H9 (cell line): Measurements from ENCODE around the gene MYO10. TPM values are rescaled to one million over a fixed set of nuclear protein-coding genes. Genes with fewer than 3 reads are reported as not detected.
A peak's percentile ranks its signal among the peaks of the same experiment; 100 is the strongest.

Source experiments
- DNase-seq: peaks from one replicate; pipeline ENCODE4 v3.0.0-alpha.2; 2017
- H2AFZ ChIP-seq: one replicate; pipeline ENCODE4 v1.6.1; 2013; ENCODE audit warnings: mild to moderate bottlenecking, low read length, control low read depth, moderate library complexity
- H2AK5ac ChIP-seq: 2 replicates; pipeline ENCODE4 v1.6.1; 2013; ENCODE audit warnings: low read length, control low read depth, mixed read lengths; ENCODE audit not compliant: insufficient read length
- H2BK120ac ChIP-seq: one replicate; pipeline ENCODE4 v1.6.1; 2013; ENCODE audit warnings: low read depth, mild to moderate bottlenecking, low read length, control low read depth, inconsistent platforms; ENCODE audit not compliant: poor library complexity, severe bottlenecking
- H2BK12ac ChIP-seq: 2 replicates; pipeline ENCODE4 v1.6.1; 2013; ENCODE audit warnings: low read length, control low read depth, mixed read lengths, low read depth; ENCODE audit not compliant: insufficient read length
- H2BK15ac ChIP-seq: 2 replicates; pipeline ENCODE4 v1.6.1; 2013; ENCODE audit warnings: low read depth, low read length, control low read depth
- H2BK20ac ChIP-seq: one replicate; pipeline ENCODE4 v1.6.1; 2013; ENCODE audit warnings: low read depth, mild to moderate bottlenecking, low read length, control low read depth, inconsistent platforms; ENCODE audit not compliant: poor library complexity, severe bottlenecking
- H2BK5ac ChIP-seq: 2 replicates; pipeline ENCODE4 v1.6.1; 2013; ENCODE audit warnings: low read length, control low read depth, mixed read lengths; ENCODE audit not compliant: insufficient read length
- H3K14ac ChIP-seq: 2 replicates; pipeline ENCODE4 v1.6.1; 2013; ENCODE audit warnings: low read length, control low read depth; ENCODE audit not compliant: insufficient read depth
- H3K18ac ChIP-seq: 2 replicates; pipeline ENCODE4 v1.6.1; 2013; ENCODE audit warnings: low read depth, mild to moderate bottlenecking, mixed read lengths, low read length, control low read depth; ENCODE audit not compliant: insufficient read length
- H3K23ac ChIP-seq: 2 replicates; pipeline ENCODE4 v1.6.1; 2013; ENCODE audit warnings: low read length, control low read depth, mixed read lengths, low read depth; ENCODE audit not compliant: insufficient read length
- H3K23me2 ChIP-seq: 2 replicates; pipeline ENCODE4 v1.6.1; 2013; ENCODE audit warnings: low read depth, mild to moderate bottlenecking, mixed read lengths, low read length, control low read depth; ENCODE audit not compliant: insufficient read length, poor library complexity, severe bottlenecking
- H3K27ac ChIP-seq: 2 replicates; pipeline ENCODE4 v1.5.1; 2013; ENCODE audit warnings: low read length, control low read depth, mixed read lengths, low read depth; ENCODE audit not compliant: insufficient read length
- H3K27me3 ChIP-seq: 2 replicates; pipeline ENCODE4 v1.6.1; 2013; ENCODE audit warnings: low read length, control low read depth, inconsistent platforms; ENCODE audit not compliant: insufficient read depth
- H3K4ac ChIP-seq: 2 replicates; pipeline ENCODE4 v1.6.1; 2013; ENCODE audit warnings: low read depth, mild to moderate bottlenecking, control low read depth, inconsistent platforms, low read length, moderate library complexity
- H3K4me1 ChIP-seq: 2 replicates; pipeline ENCODE4 v1.6.1; 2013; ENCODE audit warnings: low read length, control low read depth, inconsistent platforms; ENCODE audit not compliant: insufficient read depth
- H3K4me2 ChIP-seq: 2 replicates; pipeline ENCODE4 v1.6.1; 2013; ENCODE audit warnings: low read length, control low read depth, mixed read lengths; ENCODE audit not compliant: insufficient read length, insufficient read depth
- H3K56ac ChIP-seq: 2 replicates; pipeline ENCODE4 v1.6.1; 2013; ENCODE audit warnings: low read depth, mild to moderate bottlenecking, mixed read lengths, low read length, control low read depth; ENCODE audit not compliant: insufficient read length
- H3K79me1 ChIP-seq: 2 replicates; pipeline ENCODE4 v1.6.1; 2013; ENCODE audit warnings: low read depth, mild to moderate bottlenecking, moderate library complexity, low read length, control low read depth, inconsistent platforms; ENCODE audit not compliant: insufficient read depth, poor library complexity, severe bottlenecking
- H3K79me2 ChIP-seq: 2 replicates; pipeline ENCODE4 v1.6.1; 2013; ENCODE audit warnings: low read length, control low read depth, inconsistent platforms; ENCODE audit not compliant: insufficient read depth
- H3K9ac ChIP-seq: 2 replicates; pipeline ENCODE4 v1.6.1; 2013; ENCODE audit warnings: low read length, control low read depth, mixed read lengths; ENCODE audit not compliant: insufficient read length; ENCODE audit errors: extremely low read depth
- H3K9me3 ChIP-seq: one replicate; pipeline ENCODE4 v1.6.1; 2013; ENCODE audit warnings: low read depth, low read length, inconsistent platforms; ENCODE audit not compliant: control insufficient read depth
- H3T11ph ChIP-seq: one replicate; pipeline ENCODE4 v1.6.1; 2013; ENCODE audit warnings: mild to moderate bottlenecking, low read length, control low read depth, inconsistent platforms
- H4K20me1 ChIP-seq: one replicate; pipeline ENCODE4 v1.6.1; 2013; ENCODE audit not compliant: control insufficient read depth, insufficient read length, insufficient read depth
- H4K5ac ChIP-seq: 2 replicates; pipeline ENCODE4 v1.6.1; 2013; ENCODE audit warnings: low read depth, mild to moderate bottlenecking, mixed read lengths, low read length, control low read depth; ENCODE audit not compliant: insufficient read length
- H4K8ac ChIP-seq: replicated peaks from 2 replicates; pipeline ENCODE4 v1.6.1; 2013; ENCODE audit warnings: low read length, control low read depth, mixed read lengths, low read depth; ENCODE audit not compliant: insufficient read length
- H4K91ac ChIP-seq: 2 replicates; pipeline ENCODE4 v1.6.1; 2013; ENCODE audit warnings: low read depth, mild to moderate bottlenecking, moderate library complexity, mixed read lengths, low read length, control low read depth; ENCODE audit not compliant: insufficient read length
- H3K27ac Mint-ChIP-seq, 3 experiments: 2 replicates in 2 of 3; 3 replicates in 1 of 3; pipeline ENCODE4 v1.8.0; 2020 to 2021; ENCODE audit warnings: mixed read lengths in 3 of 3, mild to moderate bottlenecking in 1 of 3, moderate library complexity in 1 of 3
- H3K27me3 Mint-ChIP-seq: 2 replicates; pipeline ENCODE4 v1.8.0; 2021; ENCODE audit warnings: low read depth, mild to moderate bottlenecking, moderate library complexity, mixed read lengths
- H3K36me3 Mint-ChIP-seq, 3 experiments: 2 replicates in 2 of 3; 3 replicates in 1 of 3; pipeline ENCODE4 v1.8.0; 2020 to 2021; ENCODE audit warnings: low read depth in 3 of 3, mixed read lengths in 3 of 3; ENCODE audit not compliant: insufficient read depth in 1 of 3
- H3K4me1 Mint-ChIP-seq, 2 experiments: 2 replicates each; pipeline ENCODE4 v1.8.0; 2020; ENCODE audit warnings: mixed read lengths in 2 of 2
- H3K4me3 Mint-ChIP-seq, 2 experiments: 2 replicates in 1 of 2; 3 replicates in 1 of 2; pipeline ENCODE4 v1.8.0; 2020 to 2021; ENCODE audit warnings: mild to moderate bottlenecking in 2 of 2, mixed read lengths in 2 of 2, moderate library complexity in 1 of 2
- H3K9me3 Mint-ChIP-seq, 2 experiments: 2 replicates in 1 of 2; 3 replicates in 1 of 2; pipeline ENCODE4 v1.8.0; 2020; ENCODE audit warnings: mild to moderate bottlenecking in 2 of 2, mixed read lengths in 2 of 2, moderate library complexity in 1 of 2
- WGBS: extraction: QIAGEN DNeasy Blood & Tissue Kit; methylation state at CpG from one replicate; pipeline ENCODE4 v1.1.7; 2013; ENCODE audit warnings: missing lambda C conversion rate, low lambda C conversion rate, mixed read lengths; ENCODE audit not compliant: insufficient read length; ENCODE audit errors: extremely low coverage; 5-methylcytosine and 5-hydroxymethylcytosine counted together
- total RNA-seq: library from RNA; stranded (reverse); gene quantifications from 2 replicates; pipeline ENCODE4 v1.2.1, GENCODE V29; 2021
- TF ChIP-seq, protein P1 (sequence below): fragments of 200-600 bp; sonication (generic); conservative IDR thresholded peaks from 3 replicates; pipeline ENCODE4 v1.8.0; 2021; ENCODE audit warnings: antibody characterized with exemption, mild to moderate bottlenecking

Gene MYO10
- total RNA-seq, 1 experiment from 2014 or later, result 127 TPM

DNA sequence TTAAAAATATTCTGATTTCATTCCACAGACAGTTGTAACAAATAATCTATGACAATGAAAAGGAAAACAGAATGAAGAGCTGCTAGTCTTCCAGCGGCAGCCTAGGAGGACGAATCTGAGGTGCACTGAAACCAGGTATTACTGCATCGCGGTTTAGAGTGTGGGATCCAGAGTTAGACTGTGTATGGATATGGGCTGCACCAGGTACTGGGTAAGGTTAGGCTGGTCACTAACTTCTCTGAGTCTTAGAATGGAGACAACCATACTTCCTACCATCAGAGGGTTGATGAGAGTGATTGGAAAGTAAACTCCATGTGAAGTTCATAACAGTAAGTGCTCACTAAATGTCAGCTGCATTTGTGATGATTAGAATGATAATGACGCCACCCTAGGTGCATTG, 158.7 kb downstream of the MYO10 start:
- H3K4me3 Mint-ChIP-seq, result no peak overlapping the region
- Histone ChIP-seq H3K4me2 (no peak overlapping the region), H3K23ac (no peak overlapping the region), H2BK20ac (no peak overlapping the region), H3K79me2 (no peaks in the 10 kb centered on the region), H2BK5ac (no peak overlapping the region), H3K18ac (no peak overlapping the region), H3K23me2 (no peaks in the 10 kb centered on the region), H2AFZ (no peak overlapping the region), H3T11ph (no peak overlapping the region), H4K91ac (no peak overlapping the region), H4K20me1 (no peaks in the 10 kb centered on the region), H3K14ac (no peak overlapping the region), H3K27me3 (no peaks in the 10 kb centered on the region), H2BK120ac (no peak overlapping the region), H4K8ac (no peak overlapping the region), H3K9ac (no peak overlapping the region), H3K4ac (no peak overlapping the region), H3K4me1 (peaks cover 2% of the 10 kb centered on the region; the same call in 1 of the 2 replicates), H3K79me1 (no peaks in the 10 kb centered on the region), H4K5ac (no peak overlapping the region), H2BK12ac (no peak overlapping the region), H2BK15ac (no peak overlapping the region), H3K56ac (no peak overlapping the region), H3K27ac (no peak overlapping the region), H2AK5ac (no peak overlapping the region), H3K9me3 (no peaks in the 10 kb centered on the region)
- peaks cover 1 to 23% (median 19%) of the 10 kb centered on the region in 3 experiments; a peak in 6 of 7 replicates for H3K36me3 Mint-ChIP-seq
- peak overlapping the region in 2 of 3 experiments; percentile 8 to 88; a peak in 3 of 7 replicates for H3K27ac Mint-ChIP-seq
- H3K27me3 Mint-ChIP-seq, result no peaks in the 10 kb centered on the region
- no CpG with 5 or more reads among the region's 5 CpGs for WGBS
- no peak for DNase-seq
- no peaks in the 10 kb centered on the region for H3K9me3 Mint-ChIP-seq
- TF ChIP-seq, protein P1, sequence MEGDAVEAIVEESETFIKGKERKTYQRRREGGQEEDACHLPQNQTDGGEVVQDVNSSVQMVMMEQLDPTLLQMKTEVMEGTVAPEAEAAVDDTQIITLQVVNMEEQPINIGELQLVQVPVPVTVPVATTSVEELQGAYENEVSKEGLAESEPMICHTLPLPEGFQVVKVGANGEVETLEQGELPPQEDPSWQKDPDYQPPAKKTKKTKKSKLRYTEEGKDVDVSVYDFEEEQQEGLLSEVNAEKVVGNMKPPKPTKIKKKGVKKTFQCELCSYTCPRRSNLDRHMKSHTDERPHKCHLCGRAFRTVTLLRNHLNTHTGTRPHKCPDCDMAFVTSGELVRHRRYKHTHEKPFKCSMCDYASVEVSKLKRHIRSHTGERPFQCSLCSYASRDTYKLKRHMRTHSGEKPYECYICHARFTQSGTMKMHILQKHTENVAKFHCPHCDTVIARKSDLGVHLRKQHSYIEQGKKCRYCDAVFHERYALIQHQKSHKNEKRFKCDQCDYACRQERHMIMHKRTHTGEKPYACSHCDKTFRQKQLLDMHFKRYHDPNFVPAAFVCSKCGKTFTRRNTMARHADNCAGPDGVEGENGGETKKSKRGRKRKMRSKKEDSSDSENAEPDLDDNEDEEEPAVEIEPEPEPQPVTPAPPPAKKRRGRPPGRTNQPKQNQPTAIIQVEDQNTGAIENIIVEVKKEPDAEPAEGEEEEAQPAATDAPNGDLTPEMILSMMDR, result no peak
- H3K4me1 Mint-ChIP-seq, result peaks cover 20 to 30% of the 10 kb centered on the region in 2 experiments
